ENCODE data around the gene AHCYL1. TPM values are rescaled to one million over a fixed set of nuclear protein-coding genes. Genes with fewer than 3 reads are reported as not detected.

AHCYL1 gene
- total RNA-seq, 1 experiment from 2014 or later: 26.3 TPM

DNA sequence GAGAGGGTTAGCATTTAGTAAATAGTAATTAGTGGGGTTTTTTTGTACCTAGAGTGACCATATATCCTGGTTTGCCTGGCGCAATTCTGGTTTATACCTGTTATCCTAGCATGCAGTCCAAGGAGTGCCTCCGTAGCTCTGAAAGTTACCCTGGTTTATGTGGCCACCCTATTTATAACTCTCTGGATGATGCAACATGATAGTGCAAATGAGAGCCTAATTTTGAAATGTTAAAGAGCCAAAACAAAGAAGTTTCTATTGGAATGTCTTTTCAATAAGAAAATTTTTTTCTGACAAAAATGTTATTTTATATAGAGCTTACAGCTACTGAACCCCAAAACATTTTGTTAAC, 5.7 kb downstream of the AHCYL1 start:
- no peak for DNase-seq (ENCODE audit: low read depth)
- in situ Hi-C loops (cut with HindIII; ENCODE audit: low pct_unique_long_range_greater_than_20kb, low sequenced_read_pairs): no loop called here

DNA sequence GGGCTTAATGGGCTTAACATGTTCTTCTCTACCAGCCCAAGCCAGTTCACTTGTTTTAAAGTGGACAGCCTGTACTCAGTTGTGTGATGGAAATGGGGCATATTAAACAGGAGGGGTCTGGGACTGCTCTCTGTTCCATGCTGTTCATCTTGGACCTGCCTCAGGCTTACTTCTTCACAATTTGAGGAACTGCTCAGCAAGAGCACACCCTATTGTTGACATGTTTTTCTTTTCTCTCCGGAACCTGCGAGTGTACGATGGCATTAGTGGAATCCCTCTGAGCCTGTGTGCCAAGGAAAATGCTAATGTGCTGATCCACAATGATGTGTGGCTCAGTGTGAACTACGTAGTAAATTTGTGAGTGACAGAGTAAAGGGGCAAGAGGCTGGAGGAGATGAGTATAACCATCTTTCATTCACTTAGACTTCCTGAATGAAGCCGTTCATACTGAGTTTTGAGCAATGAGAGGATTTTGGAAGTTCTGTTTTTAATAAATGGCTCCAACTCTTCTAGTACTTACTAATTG, 6.9 kb downstream of the AHCYL1 start:
- in situ Hi-C loops (cut with HindIII; ENCODE audit: low pct_unique_long_range_greater_than_20kb, low sequenced_read_pairs): no loop called here
- no peak for DNase-seq (ENCODE audit: low read depth)

DNA sequence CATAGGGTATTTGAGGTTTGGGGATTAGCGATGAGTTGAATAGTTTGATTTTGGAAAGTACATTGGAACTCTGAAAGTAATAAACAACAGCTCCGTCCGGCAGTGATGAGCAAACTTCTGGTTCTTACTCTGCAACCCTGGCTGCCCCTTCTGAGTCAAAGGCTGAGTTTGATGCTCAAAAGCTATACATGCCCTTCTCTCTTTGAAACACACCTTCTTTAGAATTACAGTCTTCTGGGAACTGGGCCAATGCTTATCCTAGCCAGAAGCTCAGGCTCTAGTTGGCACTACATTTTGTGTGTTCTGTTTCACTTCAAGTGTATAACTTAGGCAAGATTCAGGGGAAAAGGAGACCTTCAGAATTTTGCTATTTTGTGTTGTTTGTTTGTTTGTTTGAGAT, 9.3 kb downstream of the AHCYL1 start:
- in situ Hi-C loops (cut with HindIII; ENCODE audit: low pct_unique_long_range_greater_than_20kb, low sequenced_read_pairs): no loop called here
- no peak for DNase-seq (ENCODE audit: low read depth)

DNA sequence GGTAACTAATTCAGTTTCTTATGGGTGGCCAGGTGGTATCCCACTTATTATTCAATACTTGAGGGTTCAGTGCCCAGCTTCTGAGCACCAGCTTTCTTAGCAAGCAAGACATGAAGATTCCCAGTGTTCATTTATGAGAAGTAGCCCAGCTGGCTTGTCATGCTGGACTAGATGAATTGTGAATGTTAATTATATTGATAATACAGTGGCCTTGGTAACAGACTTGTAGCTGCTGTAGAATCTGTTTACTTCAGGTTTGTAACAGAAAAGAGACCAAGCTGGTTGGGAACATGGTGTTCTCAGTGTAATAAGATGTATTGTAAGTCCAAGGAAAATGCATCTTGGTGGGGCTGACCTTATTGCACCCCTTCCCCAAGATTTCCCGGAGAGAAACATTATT, 10.1 kb downstream of the AHCYL1 start:
- in situ Hi-C loops (cut with HindIII; ENCODE audit: low pct_unique_long_range_greater_than_20kb, low sequenced_read_pairs): no loop called here
- DNase-seq (ENCODE audit: low read depth): no peak

DNA sequence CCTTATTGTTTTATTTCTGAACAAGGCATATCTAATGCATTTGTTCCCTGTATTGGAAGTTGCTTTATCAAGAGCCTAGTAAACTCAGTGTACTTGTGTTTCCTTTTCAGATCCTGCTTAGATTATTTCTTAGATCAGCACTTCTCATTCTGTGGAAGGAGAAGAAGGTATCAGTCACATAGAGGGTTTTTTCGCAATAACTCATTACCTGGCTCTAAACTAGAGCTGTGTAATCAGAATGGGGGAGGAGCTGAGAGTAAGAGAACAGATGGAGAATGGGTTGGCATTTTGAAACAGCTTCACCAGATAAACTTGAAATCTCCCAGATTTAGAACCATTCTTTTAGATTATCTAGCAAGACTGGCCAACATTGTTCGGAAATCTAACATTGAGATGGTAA, 11.0 kb downstream of the AHCYL1 start:
- in situ Hi-C loops (cut with HindIII; ENCODE audit: low pct_unique_long_range_greater_than_20kb, low sequenced_read_pairs): no loop called here
- DNase-seq (ENCODE audit: low read depth): no peak

DNA sequence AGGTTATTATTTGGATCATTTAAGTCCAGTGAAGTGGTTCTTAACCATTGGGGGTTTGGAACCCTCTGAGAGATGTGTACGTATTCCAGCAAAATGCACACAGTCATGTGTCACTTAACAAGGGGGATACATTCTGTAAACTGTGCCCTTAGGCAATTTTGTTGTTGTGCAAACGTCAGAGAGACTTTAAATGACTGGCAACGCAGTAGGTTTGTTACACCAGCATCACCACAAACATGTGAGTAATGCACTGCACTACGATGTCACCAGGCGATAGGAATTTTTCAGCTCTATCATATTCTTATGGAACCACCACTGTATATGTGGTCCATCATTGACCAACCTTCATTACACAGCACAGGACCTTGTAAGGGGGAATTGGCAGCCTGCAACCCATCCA, 11.9 kb downstream of the AHCYL1 start:
- in situ Hi-C loops (cut with HindIII; ENCODE audit: low pct_unique_long_range_greater_than_20kb, low sequenced_read_pairs): no loop called here
- no peak for DNase-seq (ENCODE audit: low read depth)

DNA sequence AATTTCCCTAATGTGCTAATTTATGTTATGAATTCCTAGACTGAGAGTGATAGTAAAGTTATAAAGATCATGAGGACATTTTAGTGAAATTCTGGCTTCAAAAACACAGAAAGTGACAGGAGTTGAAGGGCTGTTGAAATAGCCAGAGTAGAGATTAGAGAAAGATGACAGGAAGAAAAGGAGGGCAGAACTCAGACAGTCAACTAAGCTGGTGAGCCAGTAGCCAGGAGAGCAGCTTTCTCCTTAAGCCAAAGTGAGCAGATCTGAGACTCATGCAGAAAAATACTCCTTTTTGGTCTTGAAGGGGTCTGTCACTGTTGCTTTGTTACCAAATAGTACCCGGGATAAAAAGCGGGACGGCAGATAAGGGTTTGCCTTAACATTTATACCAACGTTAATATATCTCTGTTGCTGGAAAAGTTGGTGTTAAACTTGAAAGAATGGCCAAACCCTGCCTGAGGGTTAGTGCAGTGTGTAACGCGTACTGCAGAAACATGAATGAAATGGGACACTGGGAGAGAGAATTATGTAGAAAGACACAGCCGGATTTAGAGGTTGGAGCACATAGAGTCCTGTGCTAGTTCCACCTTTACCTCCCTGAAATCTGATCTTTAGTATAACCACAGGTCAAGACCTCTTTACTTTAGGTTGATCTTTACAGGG, 12.8 kb downstream of the AHCYL1 start:
- in situ Hi-C loops (cut with HindIII; ENCODE audit: low pct_unique_long_range_greater_than_20kb, low sequenced_read_pairs): no loop called here
- DNase-seq (ENCODE audit: low read depth): no peak

DNA sequence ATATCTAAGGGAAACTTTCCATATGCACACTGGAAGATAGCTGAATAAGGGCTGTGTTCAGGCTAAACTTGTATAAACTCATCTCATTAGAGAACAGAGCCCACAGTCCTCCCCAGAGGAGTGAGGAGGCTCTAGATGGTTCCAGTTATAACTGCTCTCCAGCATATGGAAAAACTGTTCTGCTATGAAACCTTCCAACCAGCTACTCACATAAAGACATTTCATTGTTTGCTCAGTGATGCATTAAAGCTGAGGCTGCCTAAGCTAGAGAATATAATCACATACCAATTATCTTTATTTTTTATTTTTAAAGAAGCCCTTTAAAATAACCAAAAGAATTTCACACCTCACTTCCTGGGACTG, 13.3 kb downstream of the AHCYL1 start:
- in situ Hi-C loops (cut with HindIII; ENCODE audit: low pct_unique_long_range_greater_than_20kb, low sequenced_read_pairs): no loop called here
- DNase-seq (ENCODE audit: low read depth): no peak

DNA sequence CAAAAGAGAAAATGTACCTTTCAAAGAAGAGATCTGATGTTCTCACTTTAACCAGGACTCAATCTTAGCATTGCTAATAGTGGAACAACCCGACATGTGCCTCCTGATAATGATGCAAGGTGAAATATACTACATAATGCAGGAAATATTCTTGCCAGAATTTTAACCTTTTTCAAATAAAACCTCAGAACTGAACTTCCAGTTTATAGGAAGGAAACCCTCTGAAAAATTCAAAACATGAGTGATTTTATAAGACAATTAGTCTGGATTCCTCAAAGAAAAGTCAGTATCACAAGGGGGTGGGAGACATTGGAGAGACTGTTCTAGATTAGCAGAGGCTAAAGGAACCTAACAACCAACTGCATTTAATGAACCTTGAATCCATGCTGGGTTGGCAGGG, 18.1 kb downstream of the AHCYL1 start:
- in situ Hi-C loops (cut with HindIII; ENCODE audit: low pct_unique_long_range_greater_than_20kb, low sequenced_read_pairs): no loop called here
- DNase-seq (ENCODE audit: low read depth): no peak

DNA sequence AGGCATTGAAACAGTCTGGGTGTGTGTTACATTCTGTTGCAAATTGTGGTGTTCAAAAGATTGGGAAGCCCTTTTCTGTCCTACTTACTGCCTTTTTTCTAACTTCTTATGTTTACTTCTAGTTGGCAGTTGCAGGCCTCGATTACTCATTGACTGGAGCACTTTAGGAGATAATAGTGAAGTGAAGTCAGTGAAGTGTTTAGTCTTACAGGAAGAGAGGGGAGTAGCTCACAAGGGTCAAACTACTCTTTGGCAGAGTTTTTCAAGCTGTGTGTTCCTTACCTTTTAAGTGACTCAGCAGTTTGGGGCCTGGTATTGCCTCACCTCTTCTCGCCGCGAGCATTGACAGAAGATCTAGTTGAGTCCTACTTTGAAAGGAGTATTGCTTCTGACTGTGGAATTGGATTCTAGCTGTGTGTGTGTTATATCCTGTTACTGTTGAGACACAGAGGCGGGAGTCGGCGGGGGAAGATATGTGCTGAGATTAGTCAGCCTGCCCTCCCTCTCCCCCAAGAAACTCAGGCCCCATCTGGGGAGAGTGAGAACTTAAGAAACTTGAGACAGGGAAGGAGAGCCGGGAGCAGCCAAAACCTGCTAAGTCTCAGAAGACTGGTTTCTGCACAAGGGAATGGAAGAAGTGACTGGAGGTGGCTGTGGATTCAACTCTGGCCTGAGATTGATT, 19.3 kb downstream of the AHCYL1 start:
- DNase-seq (ENCODE audit: low read depth): peak; percentile 95
- in situ Hi-C loops (cut with HindIII; ENCODE audit: low pct_unique_long_range_greater_than_20kb, low sequenced_read_pairs): no loop called here

DNA sequence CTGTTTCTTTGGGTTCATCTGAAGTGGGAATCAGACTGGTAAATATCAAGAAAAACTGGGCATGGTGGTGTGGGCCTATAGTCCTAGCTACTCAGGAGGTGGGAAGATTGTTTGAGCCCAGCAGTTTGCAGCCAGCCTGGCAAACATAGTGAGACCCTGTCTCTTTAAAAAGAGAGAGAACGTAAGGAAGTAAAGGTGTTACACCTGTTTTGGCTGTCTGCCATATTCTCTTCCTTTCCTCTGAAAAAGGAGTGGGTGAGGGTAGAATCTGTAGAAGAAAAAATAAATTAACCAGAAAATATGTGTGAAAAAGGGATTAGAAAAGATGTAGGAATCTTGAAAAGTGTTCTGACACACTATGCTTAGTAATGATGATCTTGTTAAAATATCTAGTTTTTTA, 20.0 kb downstream of the AHCYL1 start:
- DNase-seq (ENCODE audit: low read depth): no peak

DNA sequence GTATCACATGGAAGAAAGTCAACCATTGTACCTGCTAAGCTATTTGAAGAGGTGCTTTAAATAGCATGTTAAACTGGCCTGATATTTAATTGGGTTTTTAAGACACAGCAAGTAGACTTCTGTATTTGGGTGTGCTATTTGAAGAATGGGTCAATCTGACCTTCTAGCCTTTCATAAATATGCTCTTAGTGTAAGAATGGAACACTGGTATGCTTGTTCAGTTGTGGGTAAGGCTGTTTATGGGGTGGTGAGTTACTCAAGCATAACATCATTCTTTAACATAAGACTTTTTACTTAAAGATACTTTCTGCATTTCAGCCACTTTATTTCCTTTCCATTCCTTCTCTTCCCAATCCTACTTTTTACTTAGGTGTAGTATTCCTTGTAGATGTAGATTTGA, 21.4 kb downstream of the AHCYL1 start:
- no peak for DNase-seq (ENCODE audit: low read depth)
- in situ Hi-C loops (cut with HindIII; ENCODE audit: low pct_unique_long_range_greater_than_20kb, low sequenced_read_pairs): no loop called here

More for the DNA sequence above, 20.0 kb downstream of the AHCYL1 start:
- in situ Hi-C loops (cut with HindIII; ENCODE audit: low pct_unique_long_range_greater_than_20kb, low sequenced_read_pairs): no loop called here

DNA sequence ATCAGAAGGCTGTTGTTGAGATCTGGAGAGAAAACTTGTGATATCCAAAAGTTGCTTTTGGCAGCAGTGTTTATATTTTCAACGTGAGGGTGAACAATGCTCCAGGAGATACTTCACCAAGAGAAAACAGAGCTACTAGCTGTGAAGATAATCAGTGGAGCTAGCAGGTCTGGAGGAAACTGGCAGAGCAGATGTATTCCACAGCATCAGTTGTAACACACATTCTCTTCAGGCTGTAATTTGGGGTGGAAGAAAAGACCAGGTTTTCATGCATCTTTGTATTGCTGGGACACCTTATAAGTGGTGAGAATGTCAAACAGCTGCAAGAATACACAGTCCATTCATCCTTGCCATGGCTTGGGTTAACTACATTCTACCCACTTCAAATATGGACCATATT, 22.0 kb downstream of the AHCYL1 start:
- no peak for DNase-seq (ENCODE audit: low read depth)
- in situ Hi-C loops (cut with HindIII; ENCODE audit: low pct_unique_long_range_greater_than_20kb, low sequenced_read_pairs): no loop called here

DNA sequence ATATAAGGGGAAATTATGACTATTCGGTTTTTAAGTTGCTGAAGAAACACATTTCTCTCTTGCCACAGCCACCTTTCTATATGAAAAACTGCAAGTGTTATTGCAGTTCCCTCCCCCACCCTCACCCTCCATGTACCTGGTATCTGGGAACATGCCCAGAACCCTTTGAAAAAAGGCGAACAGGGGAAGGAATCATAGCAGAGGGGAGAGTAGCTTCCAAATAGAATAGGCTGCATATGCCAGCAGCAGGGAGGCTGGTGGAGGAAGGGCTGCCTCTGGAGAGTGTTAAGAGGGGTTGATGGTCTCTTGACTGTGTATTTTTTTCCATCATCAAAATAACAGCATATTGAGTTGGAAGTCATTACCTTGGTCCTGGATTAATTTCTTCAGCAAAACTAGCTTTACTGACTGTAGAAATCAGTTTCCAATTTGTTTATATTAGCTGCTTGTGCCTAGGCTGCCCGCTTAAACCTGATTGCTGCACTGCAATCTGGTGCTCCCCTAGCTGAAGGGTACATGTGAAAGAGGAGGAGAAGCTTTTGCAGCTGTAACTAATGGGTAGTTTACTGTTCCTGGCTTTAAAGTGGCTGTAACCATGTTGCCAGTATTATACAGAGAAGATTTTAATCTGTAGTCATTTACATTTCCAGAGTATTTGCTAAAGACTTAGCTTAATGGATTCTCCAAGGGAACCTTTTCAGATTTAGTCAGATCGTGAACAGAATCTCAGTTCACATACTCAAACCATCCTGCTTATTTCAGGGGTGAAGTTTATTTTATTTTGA, 22.7 kb downstream of the AHCYL1 start:
- in situ Hi-C loops (cut with HindIII; ENCODE audit: low pct_unique_long_range_greater_than_20kb, low sequenced_read_pairs): no loop called here
- no peak for DNase-seq (ENCODE audit: low read depth)

DNA sequence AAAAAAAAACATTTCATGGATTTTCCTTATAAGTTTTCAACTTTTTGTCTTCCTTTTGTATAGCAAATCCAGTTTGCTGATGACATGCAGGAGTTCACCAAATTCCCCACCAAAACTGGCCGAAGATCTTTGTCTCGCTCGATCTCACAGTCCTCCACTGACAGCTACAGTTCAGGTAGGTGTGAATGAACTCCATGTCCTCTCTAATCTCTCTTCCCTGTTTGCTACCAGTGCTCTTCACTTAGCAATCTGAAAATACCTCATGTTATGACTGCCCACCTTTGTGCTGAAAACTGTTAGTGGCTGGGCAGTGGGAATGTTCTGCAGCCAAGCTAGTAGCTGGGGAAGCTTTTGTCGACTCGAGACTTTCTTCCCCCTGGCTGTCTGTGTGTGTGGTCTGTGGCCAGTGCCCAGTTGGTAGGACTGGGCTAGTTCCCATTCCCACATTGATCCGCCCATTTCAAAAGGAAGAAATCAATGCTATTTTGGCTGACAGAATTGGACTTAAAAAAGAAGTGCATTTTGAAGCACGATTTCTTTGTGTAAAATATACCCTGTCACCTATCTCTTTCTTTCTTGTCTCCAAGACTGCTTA, 24.5 kb downstream of the AHCYL1 start:
- no peak for DNase-seq (ENCODE audit: low read depth)
- in situ Hi-C loops (cut with HindIII; ENCODE audit: low pct_unique_long_range_greater_than_20kb, low sequenced_read_pairs): no loop called here

DNA sequence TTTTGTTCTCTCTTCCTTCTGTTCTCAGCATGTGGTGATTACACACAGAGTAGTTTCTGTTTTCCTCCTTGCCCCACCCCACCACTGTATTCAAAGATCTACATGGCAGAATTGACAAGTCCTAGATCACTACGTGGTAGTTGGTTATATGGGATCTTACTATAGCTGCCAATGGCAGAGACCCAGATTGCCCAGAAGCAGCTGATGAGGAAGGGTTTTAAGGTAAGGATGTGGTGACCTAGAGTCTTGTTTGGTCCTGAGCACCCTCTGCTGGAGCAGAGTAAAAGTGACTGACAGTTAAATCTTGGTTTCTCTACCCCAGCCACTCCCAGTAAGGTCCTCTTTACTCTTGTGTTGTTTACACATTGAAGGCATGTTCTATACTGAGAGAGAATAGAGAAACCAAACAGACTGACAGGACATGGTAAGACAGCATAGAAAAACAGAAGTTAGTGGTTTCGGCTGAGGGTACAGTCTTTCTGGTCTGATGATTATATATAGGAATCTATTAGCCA, 27.0 kb downstream of the AHCYL1 start:
- in situ Hi-C loops (cut with HindIII; ENCODE audit: low pct_unique_long_range_greater_than_20kb, low sequenced_read_pairs): no loop called here
- DNase-seq (ENCODE audit: low read depth): peak; percentile 33

DNA sequence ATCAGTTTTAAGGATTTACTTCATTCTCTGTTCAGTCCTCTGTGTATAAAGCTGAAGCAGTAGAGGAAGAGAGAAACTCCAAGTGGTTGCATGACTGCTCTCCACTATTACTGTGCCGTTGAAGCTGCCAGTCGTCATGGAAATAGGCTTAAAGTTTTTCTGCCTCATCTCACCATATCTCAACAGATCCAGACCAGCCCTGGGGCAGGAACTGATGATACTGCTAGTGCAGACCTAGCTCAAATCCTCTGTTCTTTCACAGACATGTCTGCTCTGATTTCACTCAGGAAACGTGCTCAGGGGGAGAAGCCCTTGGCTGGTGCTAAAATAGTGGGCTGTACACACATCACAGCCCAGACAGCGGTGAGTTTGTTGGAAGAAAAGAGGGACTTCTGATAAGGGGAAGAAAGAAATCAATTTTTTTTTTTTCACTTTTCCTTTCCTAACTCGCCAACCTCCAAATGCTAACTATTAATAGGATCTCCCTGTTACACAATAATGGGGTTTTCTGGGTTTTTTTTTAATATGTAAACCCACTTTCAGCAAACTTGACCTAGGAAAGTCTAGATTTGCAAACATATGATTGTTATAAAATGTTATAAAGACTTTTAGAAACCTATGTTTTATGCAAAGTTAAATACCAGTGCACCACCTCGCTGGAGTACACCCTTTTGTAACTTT, 27.7 kb downstream of the AHCYL1 start:
- DNase-seq (ENCODE audit: low read depth): no peak
- in situ Hi-C loops (cut with HindIII; ENCODE audit: low pct_unique_long_range_greater_than_20kb, low sequenced_read_pairs): no loop called here

DNA sequence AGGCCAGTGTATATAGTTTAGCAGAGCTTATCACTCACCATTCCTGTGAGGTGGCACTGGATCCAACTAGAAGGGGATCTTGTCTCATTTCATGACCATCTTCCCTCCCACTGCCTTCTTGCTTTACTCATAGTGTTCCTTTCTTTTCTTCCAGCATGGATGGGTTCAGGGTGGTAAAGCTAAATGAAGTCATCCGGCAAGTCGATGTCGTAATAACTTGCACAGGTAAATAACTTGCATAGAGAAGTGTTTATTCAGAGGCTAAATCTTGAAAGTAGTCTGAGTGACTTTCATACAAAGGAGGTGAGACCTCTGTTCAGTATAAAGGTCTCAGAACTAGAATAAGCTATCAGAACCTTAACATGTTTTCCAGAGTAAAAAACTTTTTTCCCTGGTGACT, 33.2 kb downstream of the AHCYL1 start:
- no peak for DNase-seq (ENCODE audit: low read depth)
- in situ Hi-C loops (cut with HindIII; ENCODE audit: low pct_unique_long_range_greater_than_20kb, low sequenced_read_pairs): no loop called here
